ENCODE data around the gene B4GALNT3.

DNA sequence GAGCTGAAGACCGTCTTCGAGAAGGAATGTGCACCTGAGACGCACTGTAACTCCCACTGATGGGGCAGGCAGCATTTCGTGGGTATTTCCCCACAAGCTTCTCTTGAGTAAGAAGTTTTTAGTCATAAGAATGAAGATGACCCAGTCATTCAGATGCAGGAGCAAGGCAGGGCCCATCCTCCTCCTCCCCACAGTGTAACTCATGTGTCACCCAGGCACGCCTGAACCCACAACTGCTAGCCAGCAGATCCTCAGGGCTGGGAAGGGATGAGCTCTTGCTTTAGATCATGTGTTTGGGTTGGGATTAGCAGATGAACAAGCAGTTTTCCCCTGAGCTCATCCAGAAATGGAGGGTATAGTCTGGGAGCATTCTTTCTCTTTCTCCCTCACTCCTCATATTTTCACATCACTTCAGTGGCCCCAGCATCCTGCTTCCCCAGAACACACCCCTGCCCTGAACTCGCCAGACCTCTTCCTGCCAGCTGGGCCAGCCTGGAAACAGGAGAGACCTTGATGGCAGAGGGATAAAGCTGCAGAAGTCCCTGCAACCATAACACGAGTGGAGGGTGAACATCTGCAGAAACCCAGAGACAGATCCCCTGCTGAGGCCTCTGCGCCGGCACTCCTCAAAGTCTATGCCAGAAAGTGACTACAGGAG, 73.3 kb downstream of the B4GALNT3 start:
- TF ChIP-seq CTCF (IDR thresholded peaks at IDR 0.05 in 4 of 5, conservative IDR thresholded peaks at IDR 0.05 in 1 of 5) (no peak), POLR2A (IDR thresholded peaks at IDR 0.05) (no peak)

Data from gastrocnemius medialis (tissue), 4 donors.